HL-60 (cell line): Measurements from ENCODE around the gene JMJD7.

Source experiments
- POLR2AphosphoS5 ChIP-seq: IDR thresholded peaks from 2 replicates; pipeline ENCODE4 v1.6.1; 2012; ENCODE audit warnings: low read depth
- SPI1 ChIP-seq: IDR thresholded peaks from 2 replicates; pipeline ENCODE4 v1.6.1; 2012; ENCODE audit warnings: low read depth, mild to moderate bottlenecking, borderline replicate concordance
- TF ChIP-seq, protein P1 (sequence below): IDR thresholded peaks from one replicate; pipeline ENCODE4 v1.5.1; 2011; ENCODE audit warnings: low read length, control low read depth, inconsistent platforms; ENCODE audit not compliant: insufficient read depth
- TF ChIP-seq, protein P2 (sequence below): IDR thresholded peaks from 2 replicates; pipeline ENCODE4 v1.6.1; 2012; ENCODE audit warnings: low read depth; ENCODE audit not compliant: insufficient replicate concordance

DNA sequence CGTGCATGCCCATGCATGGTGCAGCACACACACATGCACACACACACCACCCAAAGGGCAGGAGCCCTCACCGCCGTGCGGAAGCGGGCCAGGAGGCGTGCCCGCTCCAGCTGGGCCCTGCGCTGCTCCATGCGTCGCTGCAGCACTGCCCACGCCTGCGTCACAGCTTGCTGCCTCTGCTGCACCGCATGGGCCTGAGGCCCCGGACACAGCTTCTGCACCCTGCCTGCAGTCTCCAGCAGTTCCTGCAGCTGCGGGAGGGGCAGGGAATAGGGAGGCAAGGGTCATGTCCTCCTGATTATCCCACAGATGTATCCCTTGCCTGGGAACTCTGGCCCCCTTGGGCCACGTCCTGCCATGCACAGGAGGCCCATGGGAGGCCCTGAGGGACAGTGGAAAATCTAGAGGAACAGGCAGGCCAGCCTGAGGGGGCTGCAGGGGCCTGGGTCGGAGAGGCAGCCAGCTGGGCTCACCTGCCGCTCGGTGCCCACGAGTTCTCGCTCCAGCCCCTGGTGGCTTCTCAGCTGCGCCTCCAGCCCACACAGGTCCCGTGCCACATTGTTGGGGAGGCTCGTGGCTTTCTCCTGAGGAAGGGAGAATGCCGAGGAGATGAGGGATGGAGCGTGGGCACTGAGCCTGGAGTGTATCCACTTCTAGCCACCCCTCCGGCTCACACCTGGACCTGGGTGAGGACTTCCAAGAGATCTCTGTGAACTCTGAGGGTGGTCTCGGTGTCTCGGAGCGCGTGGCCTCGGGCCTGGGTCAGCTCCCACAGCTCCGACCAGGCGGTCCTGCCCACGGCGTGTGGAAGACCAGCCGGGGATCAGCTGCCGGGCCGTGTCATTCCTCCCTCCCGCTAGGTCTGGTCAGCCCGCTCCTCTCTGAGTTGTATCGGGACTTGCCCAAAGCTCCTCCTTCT is 42.1 kb downstream of the JMJD7 start:
- TF ChIP-seq, protein P1, sequence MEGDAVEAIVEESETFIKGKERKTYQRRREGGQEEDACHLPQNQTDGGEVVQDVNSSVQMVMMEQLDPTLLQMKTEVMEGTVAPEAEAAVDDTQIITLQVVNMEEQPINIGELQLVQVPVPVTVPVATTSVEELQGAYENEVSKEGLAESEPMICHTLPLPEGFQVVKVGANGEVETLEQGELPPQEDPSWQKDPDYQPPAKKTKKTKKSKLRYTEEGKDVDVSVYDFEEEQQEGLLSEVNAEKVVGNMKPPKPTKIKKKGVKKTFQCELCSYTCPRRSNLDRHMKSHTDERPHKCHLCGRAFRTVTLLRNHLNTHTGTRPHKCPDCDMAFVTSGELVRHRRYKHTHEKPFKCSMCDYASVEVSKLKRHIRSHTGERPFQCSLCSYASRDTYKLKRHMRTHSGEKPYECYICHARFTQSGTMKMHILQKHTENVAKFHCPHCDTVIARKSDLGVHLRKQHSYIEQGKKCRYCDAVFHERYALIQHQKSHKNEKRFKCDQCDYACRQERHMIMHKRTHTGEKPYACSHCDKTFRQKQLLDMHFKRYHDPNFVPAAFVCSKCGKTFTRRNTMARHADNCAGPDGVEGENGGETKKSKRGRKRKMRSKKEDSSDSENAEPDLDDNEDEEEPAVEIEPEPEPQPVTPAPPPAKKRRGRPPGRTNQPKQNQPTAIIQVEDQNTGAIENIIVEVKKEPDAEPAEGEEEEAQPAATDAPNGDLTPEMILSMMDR, result no peak
- TF ChIP-seq, protein P2, sequence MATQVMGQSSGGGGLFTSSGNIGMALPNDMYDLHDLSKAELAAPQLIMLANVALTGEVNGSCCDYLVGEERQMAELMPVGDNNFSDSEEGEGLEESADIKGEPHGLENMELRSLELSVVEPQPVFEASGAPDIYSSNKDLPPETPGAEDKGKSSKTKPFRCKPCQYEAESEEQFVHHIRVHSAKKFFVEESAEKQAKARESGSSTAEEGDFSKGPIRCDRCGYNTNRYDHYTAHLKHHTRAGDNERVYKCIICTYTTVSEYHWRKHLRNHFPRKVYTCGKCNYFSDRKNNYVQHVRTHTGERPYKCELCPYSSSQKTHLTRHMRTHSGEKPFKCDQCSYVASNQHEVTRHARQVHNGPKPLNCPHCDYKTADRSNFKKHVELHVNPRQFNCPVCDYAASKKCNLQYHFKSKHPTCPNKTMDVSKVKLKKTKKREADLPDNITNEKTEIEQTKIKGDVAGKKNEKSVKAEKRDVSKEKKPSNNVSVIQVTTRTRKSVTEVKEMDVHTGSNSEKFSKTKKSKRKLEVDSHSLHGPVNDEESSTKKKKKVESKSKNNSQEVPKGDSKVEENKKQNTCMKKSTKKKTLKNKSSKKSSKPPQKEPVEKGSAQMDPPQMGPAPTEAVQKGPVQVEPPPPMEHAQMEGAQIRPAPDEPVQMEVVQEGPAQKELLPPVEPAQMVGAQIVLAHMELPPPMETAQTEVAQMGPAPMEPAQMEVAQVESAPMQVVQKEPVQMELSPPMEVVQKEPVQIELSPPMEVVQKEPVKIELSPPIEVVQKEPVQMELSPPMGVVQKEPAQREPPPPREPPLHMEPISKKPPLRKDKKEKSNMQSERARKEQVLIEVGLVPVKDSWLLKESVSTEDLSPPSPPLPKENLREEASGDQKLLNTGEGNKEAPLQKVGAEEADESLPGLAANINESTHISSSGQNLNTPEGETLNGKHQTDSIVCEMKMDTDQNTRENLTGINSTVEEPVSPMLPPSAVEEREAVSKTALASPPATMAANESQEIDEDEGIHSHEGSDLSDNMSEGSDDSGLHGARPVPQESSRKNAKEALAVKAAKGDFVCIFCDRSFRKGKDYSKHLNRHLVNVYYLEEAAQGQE, result no peak
- no peak for TF ChIP-seq SPI1
- no peak for TF ChIP-seq POLR2AphosphoS5
